ENCODE data around the gene CBFA2T2.

Gene CBFA2T2

DNA sequence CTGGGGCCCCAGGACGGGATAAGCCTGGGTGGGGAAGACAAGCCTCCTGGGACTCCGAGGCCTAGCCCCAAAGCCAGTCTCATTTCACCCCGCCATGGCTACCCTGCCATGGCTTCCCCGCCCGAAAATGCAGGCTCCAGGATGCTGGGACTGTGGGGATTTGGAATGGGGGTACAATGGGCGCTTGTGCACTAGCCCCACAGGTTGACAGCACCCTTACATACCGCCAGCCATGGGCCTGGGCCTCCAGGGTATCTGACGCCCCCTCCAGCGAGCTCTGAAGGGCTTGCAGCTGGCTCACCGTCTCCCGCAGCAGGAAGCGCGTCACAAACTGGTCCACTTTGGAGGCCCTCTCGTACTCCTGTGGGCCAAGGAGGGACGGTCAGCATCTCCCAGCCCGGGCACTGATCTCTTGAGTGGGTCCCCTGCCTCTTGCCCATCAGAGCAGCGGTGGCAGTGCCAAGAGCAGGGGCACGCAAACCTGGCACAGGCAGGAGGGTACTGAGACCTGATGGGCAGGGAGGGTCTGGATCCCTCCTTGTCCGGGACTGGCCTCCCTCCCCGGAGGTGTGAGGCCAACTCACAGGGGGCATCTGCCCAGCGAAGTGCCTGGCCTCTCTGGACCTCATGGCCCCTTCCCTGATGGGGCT is 170.3 kb downstream of the CBFA2T2 start:
- Mint-ChIP-seq H3K4me3 (no peak overlapping the region), H3K27ac (ENCODE audit: low read depth) (no peak overlapping the region), H3K4me1 (peaks cover 20% of the 10 kb centered on the region), H3K27me3 (no peaks in the 10 kb centered on the region), H3K9me3 (no peaks in the 10 kb centered on the region), H3K36me3 (ENCODE audit: insufficient read depth) (peaks cover 11% of the 10 kb centered on the region)
- ATAC-seq (replicated peaks; ENCODE audit: extremely low read depth, poor library complexity, severe bottlenecking) (no peak), DNase-seq (ENCODE audit: low spot score in 2 of 2) (no peak)

GRCh38 chr20:33660685-33661058 is 170.8 kb downstream of the CBFA2T2 start:
- ATAC-seq (replicated peaks; ENCODE audit: extremely low read depth, poor library complexity, severe bottlenecking), result no peak
- H3K4me1 Mint-ChIP-seq, result peaks cover 20% of the 10 kb centered on the region
- no peak overlapping the region for H3K27ac Mint-ChIP-seq (ENCODE audit: low read depth)
- peaks cover 11% of the 10 kb centered on the region for H3K36me3 Mint-ChIP-seq (ENCODE audit: insufficient read depth)
- H3K27me3 Mint-ChIP-seq, result no peaks in the 10 kb centered on the region
- H3K9me3 Mint-ChIP-seq, result no peaks in the 10 kb centered on the region
- no peak for DNase-seq (ENCODE audit: low spot score in 2 of 2)
- H3K4me3 Mint-ChIP-seq, result no peak overlapping the region

DNA sequence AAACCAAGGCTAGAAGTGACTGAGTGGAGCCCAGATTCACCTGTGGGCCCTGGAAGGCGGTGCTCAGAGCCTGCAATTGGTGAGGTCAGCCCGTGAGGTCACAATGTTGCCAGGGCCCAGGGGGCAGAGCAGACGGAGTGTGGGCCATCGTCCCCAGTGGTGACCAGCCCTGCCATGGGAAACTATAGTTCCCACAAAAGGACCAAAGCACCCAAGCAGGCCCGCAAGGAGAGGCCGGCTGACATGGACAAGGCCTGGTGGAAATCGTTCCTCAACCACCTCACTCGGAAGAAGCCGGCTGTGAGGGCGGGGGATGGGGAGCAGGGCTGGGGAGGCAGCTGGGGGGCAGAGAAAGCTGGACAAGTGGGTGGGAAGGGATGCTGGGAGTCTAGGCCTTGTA is 172.3 kb downstream of the CBFA2T2 start, which contains the start of gene C20orf144:
TSS of gene C20orf144 (plus strand) at position 156 of the 400 bp plus-strand sequence. CDS start at position 175, 19 bp downstream.
- no peaks in the 10 kb centered on the region for H3K27me3 Mint-ChIP-seq

DNA sequence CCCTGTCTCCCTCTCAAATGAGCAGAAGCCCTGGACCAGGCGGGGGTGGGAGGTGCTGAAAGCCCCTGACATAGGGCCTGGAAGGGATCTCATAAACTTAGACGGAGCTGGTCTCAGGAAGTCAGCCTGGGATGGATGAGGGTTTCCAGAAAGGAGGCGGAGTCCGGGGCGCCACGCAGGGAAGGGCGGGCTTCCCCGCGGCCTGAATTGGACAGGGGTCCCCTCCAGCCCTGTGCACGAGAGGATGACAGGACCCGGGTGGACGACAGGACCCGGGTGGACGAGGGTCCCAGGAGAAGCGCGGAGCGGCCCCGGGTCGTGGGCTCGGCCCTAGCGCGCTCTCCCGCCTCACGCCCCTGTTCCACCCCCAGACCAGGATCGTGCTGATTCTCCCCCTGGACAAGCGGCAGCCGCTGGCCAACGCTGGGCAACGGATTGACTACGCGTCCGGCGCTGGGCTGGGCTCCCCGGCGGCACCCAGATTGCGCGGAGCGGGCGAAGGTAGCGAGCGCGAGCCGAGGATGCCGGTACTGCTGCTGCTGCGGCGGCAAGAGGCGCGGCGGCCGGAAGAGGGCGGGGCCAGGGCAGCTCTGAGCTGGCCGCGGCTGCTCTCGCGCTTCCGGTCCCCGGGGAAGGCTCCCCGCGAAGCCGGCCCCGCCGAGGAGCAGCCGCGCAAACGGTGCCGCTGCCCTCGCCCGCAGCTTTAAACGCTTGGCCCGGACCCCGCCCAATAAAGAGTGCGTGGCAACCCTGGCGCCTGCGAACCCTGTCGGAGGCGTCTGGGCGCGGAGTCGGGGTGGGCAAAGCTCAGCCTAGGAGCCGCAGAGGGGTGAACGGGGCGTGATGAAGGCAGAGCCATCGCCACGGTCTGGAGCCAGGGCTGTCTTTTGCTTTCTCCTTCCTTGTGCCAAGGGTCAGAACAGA is 173.5 kb downstream of the CBFA2T2 start:
- ATAC-seq (replicated peaks; ENCODE audit: extremely low read depth, poor library complexity, severe bottlenecking), result peak; percentile 64
- peaks cover 29% of the 10 kb centered on the region for H3K4me1 Mint-ChIP-seq

More for the DNA sequence above, 172.3 kb downstream of the CBFA2T2 start, which contains the start of gene C20orf144:
- peak within 1 kb of the TSS; percentile 77 for H3K27ac Mint-ChIP-seq (ENCODE audit: low read depth)
- peaks cover 16% of the 10 kb centered on the region for H3K36me3 Mint-ChIP-seq (ENCODE audit: insufficient read depth)
- H3K9me3 Mint-ChIP-seq, result no peaks in the 10 kb centered on the region
- H3K4me3 Mint-ChIP-seq, result peak within 1 kb of the TSS; percentile 84
- ATAC-seq (replicated peaks; ENCODE audit: extremely low read depth, poor library complexity, severe bottlenecking) (no peak), DNase-seq (ENCODE audit: low spot score in 2 of 2) (no peak)
- H3K4me1 Mint-ChIP-seq, result peaks cover 29% of the 10 kb centered on the region

DNA sequence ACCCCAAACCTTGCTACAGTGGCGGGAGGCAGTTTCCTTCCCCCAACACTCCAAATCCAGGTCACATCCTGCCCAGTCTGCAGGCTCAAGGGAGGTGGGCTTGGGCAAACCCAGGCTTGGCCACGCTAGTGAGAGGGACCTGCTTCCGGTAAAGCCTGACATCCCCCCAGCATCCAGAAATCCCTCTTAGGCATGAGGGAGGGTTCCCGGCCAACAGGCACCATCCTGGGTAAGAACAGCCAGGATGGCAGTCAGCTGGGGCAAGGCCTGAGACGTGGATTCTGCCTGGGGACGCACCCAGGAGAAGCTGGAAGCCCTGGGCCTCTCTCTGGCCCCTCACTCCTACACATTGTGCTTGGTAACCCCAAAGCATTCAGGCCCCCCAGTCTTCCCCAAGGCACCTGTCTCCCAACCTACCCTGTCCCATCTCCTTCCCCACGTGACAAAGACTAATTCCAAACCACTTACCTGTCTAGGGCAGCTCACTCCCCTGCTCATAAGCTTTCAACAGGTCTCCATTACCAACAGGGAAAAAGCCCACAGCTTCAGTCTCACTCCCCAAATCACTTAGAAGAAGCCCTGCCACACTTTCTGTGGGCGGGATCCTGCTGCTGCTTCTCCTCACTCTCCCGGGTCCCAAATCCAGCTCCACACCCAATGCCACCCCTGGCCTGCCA is 174.3 kb downstream of the CBFA2T2 start:
- ATAC-seq (replicated peaks; ENCODE audit: extremely low read depth, poor library complexity, severe bottlenecking) (no peak), DNase-seq (ENCODE audit: low spot score in 2 of 2) (no peak)
- peaks cover 16% of the 10 kb centered on the region for H3K36me3 Mint-ChIP-seq (ENCODE audit: insufficient read depth)
- peak overlapping the region; percentile 84 for H3K4me3 Mint-ChIP-seq
- peaks cover 29% of the 10 kb centered on the region for H3K4me1 Mint-ChIP-seq
- H3K27me3 Mint-ChIP-seq, result no peaks in the 10 kb centered on the region
- no peaks in the 10 kb centered on the region for H3K9me3 Mint-ChIP-seq
- H3K27ac Mint-ChIP-seq (ENCODE audit: low read depth), result peak overlapping the region; percentile 77

More for the DNA sequence above, 173.5 kb downstream of the CBFA2T2 start:
- peak overlapping the region; percentile 84 for H3K4me3 Mint-ChIP-seq
- H3K36me3 Mint-ChIP-seq (ENCODE audit: insufficient read depth), result peaks cover 16% of the 10 kb centered on the region
- H3K27ac Mint-ChIP-seq (ENCODE audit: low read depth), result peak overlapping the region; percentile 77
- H3K27me3 Mint-ChIP-seq, result no peaks in the 10 kb centered on the region
- no peaks in the 10 kb centered on the region for H3K9me3 Mint-ChIP-seq
- peak; percentile 63 to 64 for DNase-seq (ENCODE audit: low spot score in 2 of 2)

DNA sequence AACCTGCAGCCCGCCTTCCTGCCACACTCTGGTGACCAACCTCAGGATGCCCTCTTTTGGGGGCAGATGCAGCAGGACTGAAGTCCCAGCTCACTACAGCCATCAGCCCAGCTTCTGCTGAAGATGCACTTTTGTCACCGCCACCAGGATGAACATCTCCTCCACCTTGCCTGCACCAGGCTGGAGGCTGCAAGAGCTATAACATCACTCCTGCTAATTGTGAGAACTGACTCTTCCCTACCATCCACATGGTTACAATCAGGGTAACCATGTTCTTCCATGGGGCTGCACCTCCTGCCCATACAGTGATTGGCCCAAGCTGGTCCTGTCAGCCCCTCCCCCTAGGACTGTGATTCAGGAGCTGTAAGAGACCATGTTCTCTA is 174.9 kb downstream of the CBFA2T2 start:
- no peaks in the 10 kb centered on the region for H3K27me3 Mint-ChIP-seq
- H3K36me3 Mint-ChIP-seq (ENCODE audit: insufficient read depth), result peaks cover 16% of the 10 kb centered on the region
- no peaks in the 10 kb centered on the region for H3K9me3 Mint-ChIP-seq
- H3K4me1 Mint-ChIP-seq, result peaks cover 29% of the 10 kb centered on the region
- DNase-seq (ENCODE audit: low spot score in 2 of 2), result no peak
- peak overlapping the region; percentile 84 for H3K4me3 Mint-ChIP-seq
- no peak for ATAC-seq (replicated peaks; ENCODE audit: extremely low read depth, poor library complexity, severe bottlenecking)
- peak overlapping the region; percentile 77 for H3K27ac Mint-ChIP-seq (ENCODE audit: low read depth)

- H3K4me3 Mint-ChIP-seq, result peak within 1 kb of the TSS; percentile 97
- peaks cover 29% of the 10 kb centered on the region for H3K4me1 Mint-ChIP-seq
- H3K27ac Mint-ChIP-seq (ENCODE audit: low read depth), result peak within 1 kb of the TSS; percentile 94
- peaks cover 16% of the 10 kb centered on the region for H3K36me3 Mint-ChIP-seq (ENCODE audit: insufficient read depth)
- ATAC-seq (replicated peaks; ENCODE audit: extremely low read depth, poor library complexity, severe bottlenecking) (peak; percentile 49), DNase-seq (ENCODE audit: low spot score in 2 of 2) (peak; percentile 67 to 70)
- H3K9me3 Mint-ChIP-seq, result no peaks in the 10 kb centered on the region
- H3K27me3 Mint-ChIP-seq, result no peaks in the 10 kb centered on the region
Observed at GRCh38 chr20:33666293-33667244, 176.7 kb downstream of the CBFA2T2 start, which contains the start of gene ACTL10. Gene ACTL10 (plus strand): TSS chr20:33666943. CDS start chr20:33667498, 555 bp downstream.

DNA sequence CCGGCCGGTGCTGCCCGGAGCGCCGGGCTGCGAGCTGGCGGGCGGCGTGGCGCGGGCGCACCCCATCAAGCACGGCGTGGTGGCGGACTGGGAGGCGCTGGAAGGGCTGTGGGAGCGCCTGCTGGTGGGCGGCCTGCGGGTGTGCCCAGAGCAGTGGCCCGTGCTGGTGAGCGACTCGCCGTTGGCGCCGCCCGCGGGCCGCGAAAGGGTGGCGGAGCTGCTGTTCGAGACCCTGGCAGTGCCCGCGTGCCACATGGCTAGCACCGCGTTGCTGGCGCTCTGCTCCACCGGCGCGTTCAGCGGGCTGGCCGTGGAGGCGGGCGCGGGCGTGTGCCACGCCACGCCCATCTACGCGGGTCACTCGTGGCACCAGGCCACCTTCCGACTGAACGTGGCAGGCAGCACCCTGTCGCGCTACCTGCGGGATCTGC is 177.4 kb downstream of the CBFA2T2 start:
- DNase-seq (ENCODE audit: low spot score in 2 of 2) (no peak), ATAC-seq (replicated peaks; ENCODE audit: extremely low read depth, poor library complexity, severe bottlenecking) (peak; percentile 25)
- no peak overlapping the region for H3K27ac Mint-ChIP-seq (ENCODE audit: low read depth)
- H3K27me3 Mint-ChIP-seq, result no peaks in the 10 kb centered on the region
- H3K4me1 Mint-ChIP-seq, result peaks cover 29% of the 10 kb centered on the region
- H3K4me3 Mint-ChIP-seq, result peak overlapping the region; percentile 97
- H3K36me3 Mint-ChIP-seq (ENCODE audit: insufficient read depth), result peaks cover 16% of the 10 kb centered on the region
- no peaks in the 10 kb centered on the region for H3K9me3 Mint-ChIP-seq

DNA sequence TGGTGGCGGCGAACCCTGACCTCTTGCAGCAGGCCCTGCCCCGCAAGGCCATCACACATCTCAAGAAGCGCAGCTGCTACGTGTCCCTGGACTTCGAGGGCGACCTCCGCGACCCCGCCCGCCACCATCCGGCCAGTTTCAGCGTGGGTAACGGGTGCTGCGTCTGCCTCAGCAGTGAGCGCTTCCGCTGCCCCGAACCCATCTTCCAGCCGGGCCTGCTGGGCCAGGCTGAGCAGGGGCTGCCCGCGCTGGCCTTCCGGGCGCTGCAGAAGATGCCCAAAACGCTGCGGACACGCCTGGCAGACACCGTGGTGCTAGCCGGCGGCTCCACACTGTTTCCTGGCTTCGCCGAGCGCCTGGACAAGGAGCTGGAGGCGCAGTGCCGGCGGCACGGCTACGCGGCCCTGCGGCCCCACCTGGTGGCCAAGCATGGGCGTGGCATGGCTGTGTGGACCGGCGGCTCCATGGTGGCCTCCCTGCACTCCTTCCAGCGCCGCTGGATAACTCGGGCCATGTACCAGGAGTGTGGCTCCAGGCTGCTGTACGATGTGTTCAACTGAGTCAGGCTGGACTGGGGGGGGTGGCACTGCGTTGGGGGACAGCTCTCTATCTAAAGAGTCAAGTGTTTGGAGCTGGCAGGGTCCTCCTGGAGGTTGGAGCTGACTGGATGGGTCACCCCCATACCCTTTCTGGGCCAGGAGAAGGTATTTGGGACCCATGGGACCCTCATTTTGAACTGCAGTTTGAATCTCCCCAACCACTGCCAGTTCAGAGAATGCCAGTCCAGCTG is 178.0 kb downstream of the CBFA2T2 start:
- no peaks in the 10 kb centered on the region for H3K27me3 Mint-ChIP-seq
- no peak overlapping the region for H3K27ac Mint-ChIP-seq (ENCODE audit: low read depth)
- no peaks in the 10 kb centered on the region for H3K9me3 Mint-ChIP-seq
- ATAC-seq (replicated peaks; ENCODE audit: extremely low read depth, poor library complexity, severe bottlenecking), result peak; percentile 53
- peaks cover 28% of the 10 kb centered on the region for H3K4me1 Mint-ChIP-seq
- peak overlapping the region; percentile 97 for H3K4me3 Mint-ChIP-seq
- peaks cover 15% of the 10 kb centered on the region for H3K36me3 Mint-ChIP-seq (ENCODE audit: insufficient read depth)
- DNase-seq (ENCODE audit: low spot score in 2 of 2), result peak; percentile 67 to 75

- no peaks in the 10 kb centered on the region for H3K27me3 Mint-ChIP-seq
- no peak for DNase-seq (ENCODE audit: low spot score in 2 of 2)
- no peak overlapping the region for H3K27ac Mint-ChIP-seq (ENCODE audit: low read depth)
- H3K4me1 Mint-ChIP-seq, result peaks cover 34% of the 10 kb centered on the region
- ATAC-seq (replicated peaks; ENCODE audit: extremely low read depth, poor library complexity, severe bottlenecking), result no peak
- H3K36me3 Mint-ChIP-seq (ENCODE audit: insufficient read depth), result peaks cover 13% of the 10 kb centered on the region
- peak overlapping the region; percentile 97 for H3K4me3 Mint-ChIP-seq
- H3K9me3 Mint-ChIP-seq, result no peaks in the 10 kb centered on the region
Observed at GRCh38 chr20:33668466-33669155, 178.7 kb downstream of the CBFA2T2 start.

Data from central memory CD8-positive, alpha-beta T cell (primary cell).